GM21528 (cell line): Measurements from ENCODE around the gene PHC1.
"Not testable (repeated sequence)": the region's sequence is repeated elsewhere in the genome, so short reads cannot be mapped to it uniquely, and the experiment has no call there.

Experiments
- ATAC-seq: cut with Tn5 transposase; IDR thresholded peaks from one replicate; pipeline ENCODE4 v1.9.1; 2021; ENCODE audit warnings: mild to moderate bottlenecking, moderate library complexity; ENCODE audit not compliant: unreplicated experiment, low FRiP score

The PHC1 gene

DNA sequence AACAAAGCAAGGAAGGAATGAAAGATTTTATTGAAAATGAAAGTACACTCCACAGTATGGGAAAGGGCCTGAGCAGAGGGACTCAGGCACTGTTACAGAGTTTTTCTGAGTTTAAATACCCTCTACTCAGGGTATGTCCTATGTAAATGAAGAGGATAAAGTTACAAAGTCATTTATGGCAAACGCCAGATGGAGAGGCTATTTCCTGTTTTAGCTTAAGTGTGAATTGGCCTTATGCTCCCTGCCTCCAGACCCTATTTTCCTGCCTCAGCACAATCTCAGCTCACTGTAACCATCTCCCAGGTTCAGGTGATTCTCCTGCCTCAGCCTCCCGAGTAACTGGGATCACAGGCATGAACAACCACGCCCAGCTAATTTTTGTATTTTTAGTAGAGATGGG lies 6.8 kb upstream of the PHC1 start:
- no peak for ATAC-seq

DNA sequence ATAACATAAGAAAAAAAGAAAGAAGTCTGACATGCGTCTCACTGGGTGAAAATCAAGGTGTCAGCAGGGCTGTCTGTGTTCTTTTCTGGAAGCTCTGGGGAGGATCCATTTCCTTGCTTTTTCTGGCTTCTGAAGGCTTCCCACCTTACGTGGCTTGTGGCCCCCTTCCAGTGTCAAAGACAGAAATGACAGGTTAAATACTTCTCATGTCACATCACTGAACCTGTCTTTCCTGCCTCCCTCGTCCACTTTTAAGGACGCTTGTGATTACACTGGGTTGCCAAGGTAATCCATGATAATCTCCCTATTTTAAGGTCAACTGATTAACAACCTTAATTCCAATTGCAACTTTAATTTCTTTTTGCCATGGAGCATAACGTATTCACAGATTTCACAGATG lies 4.6 kb upstream of the PHC1 start:
- ATAC-seq = no peak

- no peak for ATAC-seq
Observed at GRCh38 chr12:8911606-8912268, 2.6 kb upstream of the PHC1 start.

GRCh38 chr12:8912914-8913313 lies 1.4 kb upstream of the PHC1 start:
- no peak for ATAC-seq

- ATAC-seq = no peak
Observed at GRCh38 chr12:8913702-8914032, 642 bp upstream of the PHC1 start.

DNA sequence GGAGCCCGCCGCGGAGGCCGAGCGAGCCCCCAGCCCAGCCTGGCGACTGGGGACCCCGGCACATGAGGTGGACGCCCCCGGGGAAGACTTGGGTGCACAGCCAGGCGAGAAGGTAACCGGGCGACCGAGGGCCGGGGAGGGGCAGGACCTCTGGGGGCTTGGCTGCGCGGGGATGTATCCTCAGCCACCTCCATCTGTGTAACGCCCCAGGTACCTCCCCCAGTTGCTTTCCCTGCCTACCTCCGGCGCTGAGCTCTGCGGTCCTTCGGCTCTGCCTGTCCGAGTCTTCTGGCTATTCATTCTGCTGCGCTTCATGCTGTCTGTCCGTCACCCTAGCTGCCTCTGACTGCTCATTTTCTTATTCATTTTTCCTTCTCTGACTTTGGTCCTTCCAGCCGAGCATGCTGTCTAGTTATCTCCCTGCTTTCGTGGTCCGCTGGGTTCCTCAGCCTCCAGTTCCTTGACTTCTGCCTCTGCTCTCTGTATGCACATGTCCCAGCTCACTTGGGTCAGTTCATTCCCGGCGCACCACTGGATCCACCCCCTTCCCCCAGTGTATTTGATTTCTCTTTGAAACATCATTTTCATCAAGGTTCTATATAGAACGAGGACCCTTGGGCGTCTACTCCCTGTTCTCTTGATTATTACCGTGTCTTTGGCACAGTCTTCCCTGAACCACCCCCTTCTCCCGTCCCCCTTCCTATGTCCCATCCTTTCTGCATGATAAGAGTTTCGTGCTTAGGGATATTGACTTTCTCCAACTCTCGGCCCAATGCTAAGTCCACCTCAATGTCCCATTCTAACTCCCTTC lies 612 bp downstream of the PHC1 start:
- ATAC-seq = peak; percentile 68

GRCh38 chr12:8916154-8916553 lies 1.8 kb downstream of the PHC1 start:
- ATAC-seq = no peak

GRCh38 chr12:8917031-8917430 lies 2.7 kb downstream of the PHC1 start:
- no peak for ATAC-seq

DNA sequence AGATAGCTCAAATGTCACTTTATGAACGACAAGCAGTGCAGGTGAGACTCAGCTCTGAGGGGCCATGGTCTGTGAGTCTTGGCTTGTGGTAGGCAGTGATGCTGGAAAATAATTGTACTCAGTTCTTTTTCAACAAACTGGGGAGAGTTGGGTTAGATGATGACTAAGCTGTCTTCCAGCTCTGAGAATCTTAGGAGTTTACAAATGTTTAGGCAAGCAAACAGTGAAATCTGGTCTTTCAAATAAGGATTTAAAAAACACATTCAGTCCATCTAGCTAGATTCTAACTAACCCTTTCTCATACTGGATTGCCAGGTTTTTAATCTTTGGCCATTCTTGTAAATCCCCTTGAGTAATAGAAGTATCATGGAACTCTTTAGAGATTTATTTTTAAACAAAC lies 3.4 kb downstream of the PHC1 start:
- no peak for ATAC-seq

DNA sequence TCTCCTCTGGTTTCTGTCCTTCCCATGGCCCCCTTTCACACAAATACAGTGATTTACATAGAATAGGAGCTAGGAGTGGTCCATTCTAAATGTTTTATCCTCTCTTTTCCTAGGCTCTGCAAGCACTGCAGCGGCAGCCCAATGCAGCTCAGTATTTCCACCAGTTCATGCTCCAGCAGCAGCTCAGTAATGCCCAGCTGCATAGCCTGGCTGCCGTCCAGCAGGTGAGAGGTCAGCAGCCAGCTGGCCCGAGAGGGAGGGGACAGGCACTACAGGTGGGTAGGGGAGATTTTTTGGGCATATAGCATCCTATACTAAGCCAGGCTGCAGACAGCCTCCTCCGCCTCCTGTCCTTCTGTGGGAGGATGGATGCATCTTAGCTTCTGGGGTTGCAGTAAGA lies 5.3 kb downstream of the PHC1 start:
- ATAC-seq = not testable (repeated sequence)

- no peak for ATAC-seq
Observed at GRCh38 chr12:8922544-8922943, 8.2 kb downstream of the PHC1 start.

GRCh38 chr12:8930655-8931323 lies 16.5 kb downstream of the PHC1 start:
- ATAC-seq = not testable (repeated sequence)

GRCh38 chr12:8932464-8932863 lies 18.2 kb downstream of the PHC1 start:
- ATAC-seq = not testable (repeated sequence)

DNA sequence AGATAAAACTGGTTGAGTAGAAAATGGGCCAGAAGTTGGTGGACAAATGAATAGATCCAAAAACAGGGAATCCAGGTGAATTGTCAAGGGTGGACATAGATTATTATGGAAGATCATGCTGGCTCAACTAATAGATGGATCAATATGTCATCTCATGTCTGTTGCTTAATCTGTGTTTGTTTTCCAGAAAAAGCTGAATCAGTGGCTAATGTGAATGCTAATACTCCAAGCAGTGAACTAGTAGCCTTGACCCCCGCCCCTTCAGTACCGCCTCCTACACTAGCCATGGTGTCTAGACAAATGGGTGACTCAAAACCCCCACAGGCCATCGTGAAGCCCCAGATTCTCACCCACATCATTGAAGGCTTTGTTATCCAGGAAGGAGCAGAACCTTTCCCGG lies 19.8 kb downstream of the PHC1 start:
- ATAC-seq = not testable (repeated sequence)

DNA sequence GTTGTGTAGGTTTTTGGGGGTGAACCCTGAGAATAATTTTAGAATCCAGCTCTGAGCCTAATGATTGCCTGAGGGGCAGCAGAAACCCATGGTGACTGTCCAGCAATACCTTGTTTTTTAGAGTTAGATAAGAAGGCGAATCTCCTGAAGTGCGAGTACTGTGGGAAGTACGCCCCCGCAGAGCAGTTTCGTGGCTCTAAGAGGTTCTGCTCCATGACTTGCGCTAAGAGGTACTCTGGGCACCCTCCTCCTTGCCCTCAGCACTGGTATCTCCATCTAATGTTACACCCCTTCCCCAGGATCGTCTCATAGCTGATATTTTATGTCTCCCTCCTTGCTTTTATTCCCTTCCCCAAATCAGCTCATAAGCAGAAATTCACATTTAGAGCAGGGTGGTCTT lies 22.4 kb downstream of the PHC1 start:
- ATAC-seq = no peak

- not testable (repeated sequence) for ATAC-seq
Observed at GRCh38 chr12:8937842-8938442, 23.6 kb downstream of the PHC1 start.

DNA sequence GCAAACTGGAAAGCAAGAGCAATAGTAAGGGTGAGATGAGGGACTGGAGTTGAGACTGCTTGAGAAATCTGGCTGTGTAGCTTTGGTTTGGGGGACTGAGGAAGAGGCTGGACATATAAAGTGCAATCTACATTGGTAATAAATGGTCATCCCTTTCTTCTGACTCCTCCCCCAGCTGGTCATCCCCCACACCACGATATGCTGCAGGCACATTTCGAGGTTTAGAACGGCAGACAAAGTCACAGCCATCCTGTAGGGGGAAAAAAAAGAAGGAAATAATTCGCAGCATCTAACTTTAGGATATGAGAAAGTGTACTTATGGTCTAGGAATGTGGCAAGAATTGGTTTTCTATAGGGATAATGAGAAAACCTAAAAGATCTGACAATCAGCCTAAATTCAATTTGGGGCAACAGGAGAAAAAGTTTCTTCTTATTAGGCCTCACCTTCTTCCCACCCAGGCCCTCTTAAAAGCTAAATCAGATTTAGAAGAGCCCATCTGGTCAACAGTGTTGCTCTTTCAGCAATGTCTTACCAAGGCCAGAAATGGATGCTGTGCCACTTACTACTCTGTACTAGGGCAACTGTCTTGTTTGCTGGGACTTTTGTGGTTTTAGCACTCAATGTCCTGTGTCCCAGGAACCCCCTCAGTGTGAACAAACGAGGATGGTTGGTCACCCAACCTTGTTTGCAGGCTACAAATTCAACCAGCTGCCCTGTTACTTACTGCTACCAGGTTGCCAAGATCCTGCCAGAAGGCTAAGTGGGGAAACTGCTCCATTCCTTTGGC lies 27.6 kb downstream of the PHC1 start:
- ATAC-seq = no peak

GRCh38 chr12:8943565-8944186 lies 29.4 kb downstream of the PHC1 start:
- ATAC-seq = no peak

GRCh38 chr12:8946733-8947132 lies 32.4 kb downstream of the PHC1 start:
- no peak for ATAC-seq

DNA sequence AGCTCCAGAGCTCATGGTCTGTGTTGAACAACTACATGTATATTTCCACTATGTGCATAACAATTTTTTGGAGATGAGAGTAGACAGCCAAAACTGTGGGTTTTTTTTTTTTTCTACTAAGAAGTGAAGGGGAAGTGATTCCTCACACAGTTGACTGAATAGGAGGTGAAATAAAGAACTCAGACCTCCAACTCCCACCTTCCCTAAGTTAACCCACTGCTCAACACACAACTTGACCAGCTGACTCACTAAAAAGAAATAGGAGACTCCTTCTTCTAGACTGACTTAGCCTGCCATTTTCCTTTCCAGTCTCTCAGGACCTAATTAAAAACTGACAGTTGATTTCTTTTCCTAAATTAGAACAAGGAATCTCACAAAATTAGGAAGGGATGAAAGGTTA lies 33.4 kb downstream of the PHC1 start:
- ATAC-seq = no peak
